Activated CD4-positive, CD25-positive, alpha-beta regulatory T cell (primary cell): ENCODE data around the gene ARHGAP30.
"Not testable (repeated sequence)": the region's sequence is repeated elsewhere in the genome, so short reads cannot be mapped to it uniquely, and the experiment has no call there.

Source experiments
- DNase-seq, 4 experiments: peaks; one replicate each; lab custom pipeline; 2025; lab: John Stamatoyannopoulos, UW

Gene ARHGAP30, protein sequence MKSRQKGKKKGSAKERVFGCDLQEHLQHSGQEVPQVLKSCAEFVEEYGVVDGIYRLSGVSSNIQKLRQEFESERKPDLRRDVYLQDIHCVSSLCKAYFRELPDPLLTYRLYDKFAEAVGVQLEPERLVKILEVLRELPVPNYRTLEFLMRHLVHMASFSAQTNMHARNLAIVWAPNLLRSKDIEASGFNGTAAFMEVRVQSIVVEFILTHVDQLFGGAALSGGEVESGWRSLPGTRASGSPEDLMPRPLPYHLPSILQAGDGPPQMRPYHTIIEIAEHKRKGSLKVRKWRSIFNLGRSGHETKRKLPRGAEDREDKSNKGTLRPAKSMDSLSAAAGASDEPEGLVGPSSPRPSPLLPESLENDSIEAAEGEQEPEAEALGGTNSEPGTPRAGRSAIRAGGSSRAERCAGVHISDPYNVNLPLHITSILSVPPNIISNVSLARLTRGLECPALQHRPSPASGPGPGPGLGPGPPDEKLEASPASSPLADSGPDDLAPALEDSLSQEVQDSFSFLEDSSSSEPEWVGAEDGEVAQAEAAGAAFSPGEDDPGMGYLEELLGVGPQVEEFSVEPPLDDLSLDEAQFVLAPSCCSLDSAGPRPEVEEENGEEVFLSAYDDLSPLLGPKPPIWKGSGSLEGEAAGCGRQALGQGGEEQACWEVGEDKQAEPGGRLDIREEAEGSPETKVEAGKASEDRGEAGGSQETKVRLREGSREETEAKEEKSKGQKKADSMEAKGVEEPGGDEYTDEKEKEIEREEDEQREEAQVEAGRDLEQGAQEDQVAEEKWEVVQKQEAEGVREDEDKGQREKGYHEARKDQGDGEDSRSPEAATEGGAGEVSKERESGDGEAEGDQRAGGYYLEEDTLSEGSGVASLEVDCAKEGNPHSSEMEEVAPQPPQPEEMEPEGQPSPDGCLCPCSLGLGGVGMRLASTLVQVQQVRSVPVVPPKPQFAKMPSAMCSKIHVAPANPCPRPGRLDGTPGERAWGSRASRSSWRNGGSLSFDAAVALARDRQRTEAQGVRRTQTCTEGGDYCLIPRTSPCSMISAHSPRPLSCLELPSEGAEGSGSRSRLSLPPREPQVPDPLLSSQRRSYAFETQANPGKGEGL

DNA sequence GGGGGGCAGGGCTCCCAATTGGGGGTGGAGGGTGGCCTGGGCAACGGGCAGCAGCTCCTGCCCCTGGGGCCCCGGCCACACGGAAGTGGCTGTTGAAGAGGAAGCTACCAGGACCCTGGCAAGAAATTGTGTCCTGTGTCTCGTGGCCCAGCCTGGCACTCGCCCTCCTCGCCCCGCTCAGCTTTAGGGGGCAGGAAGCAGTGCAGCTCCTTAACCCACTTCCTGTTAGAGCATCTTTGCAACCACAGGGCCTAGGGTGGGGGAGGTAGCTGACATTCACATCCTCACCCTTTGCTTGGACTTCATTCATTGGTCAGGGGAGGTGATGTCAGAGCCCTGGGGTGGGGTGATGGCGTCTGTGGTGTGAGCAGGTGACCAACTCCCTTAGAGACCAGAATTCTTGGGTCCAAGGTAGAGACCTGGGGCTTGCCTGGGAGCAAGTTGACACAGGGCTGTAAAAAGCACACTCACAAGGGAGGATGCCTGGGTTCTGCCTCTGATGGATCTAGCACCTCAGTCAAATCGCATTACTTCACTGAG is at the start of gene ARHGAP30:
TSS of gene ARHGAP30 (minus strand) at position 161 of the 540 bp plus-strand sequence. CDS start 267 bp downstream, outside the sequence.
- DNase-seq, result peak; percentile 43 to 81 (median 64)

DNA sequence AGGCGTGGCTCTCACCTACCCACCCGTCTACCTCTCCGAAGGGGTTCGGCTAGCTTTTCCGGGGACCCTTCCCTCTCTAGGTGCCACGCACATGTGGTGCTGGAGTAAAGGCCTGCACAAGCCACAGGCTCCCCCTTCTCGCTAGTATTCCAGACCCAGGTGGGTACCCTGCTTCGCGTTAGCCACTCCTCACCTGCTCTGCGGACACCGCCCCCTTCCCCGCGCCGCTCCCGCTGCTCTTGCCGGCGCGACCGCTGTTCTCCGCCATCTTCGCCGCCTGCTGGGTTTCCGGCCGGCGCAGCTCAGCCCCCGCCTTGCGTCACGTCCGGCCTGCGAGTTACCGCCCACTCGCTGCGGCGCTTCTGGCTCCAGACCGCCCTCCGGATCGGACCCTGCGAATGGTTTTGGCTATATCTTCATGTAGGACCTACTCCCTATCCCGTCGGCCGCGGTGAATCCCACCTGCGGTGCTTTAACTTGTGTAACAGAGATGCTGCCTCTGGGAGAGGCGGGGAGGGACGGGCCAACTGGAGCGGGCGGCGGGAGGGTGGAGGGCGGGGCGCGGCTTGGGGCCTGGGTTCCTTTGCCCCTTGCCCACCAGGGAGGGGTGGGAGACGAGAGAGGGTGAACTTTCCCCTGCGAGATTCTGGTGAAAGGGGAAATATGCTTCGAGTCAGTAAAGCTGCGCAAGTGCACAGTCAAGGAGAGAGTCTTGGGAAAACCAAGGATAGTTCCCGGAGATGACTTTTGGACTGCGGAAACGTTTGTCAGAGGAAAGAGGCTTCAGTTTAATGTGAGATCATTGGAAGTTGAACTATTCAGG is 48.3 kb upstream of the ARHGAP30 start, which contains the start of the genes NIT1 and PFDN2:
TSS of gene NIT1 (plus strand) at position 347 of the 823 bp plus-strand sequence. CDS start at position 419, 72 bp downstream.
TSS of gene PFDN2 (minus strand) at position 279 of the 823 bp plus-strand sequence. CDS start at position 268, 11 bp downstream.
- peak; percentile 45 to 79 (median 69) for DNase-seq

DNA sequence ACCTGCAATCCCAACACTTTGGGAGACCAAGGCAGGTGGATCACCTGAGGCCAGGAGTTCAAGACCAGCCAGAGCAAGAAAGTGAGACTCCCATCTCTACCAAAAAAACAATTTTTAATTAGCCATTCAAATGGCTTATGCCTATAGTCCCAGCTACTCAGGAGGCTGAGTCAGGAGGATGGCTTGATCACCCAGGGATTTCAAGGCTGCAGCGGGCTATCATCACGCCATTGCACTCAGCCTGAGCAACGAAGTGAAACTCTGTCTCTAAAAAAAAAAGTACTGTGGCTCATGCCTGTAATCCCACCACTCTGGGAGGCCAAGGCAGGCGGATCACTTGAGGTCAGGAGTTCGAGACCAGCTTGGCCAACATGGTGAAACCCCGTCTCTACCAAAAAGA is 46.3 kb upstream of the ARHGAP30 start:
- not testable (repeated sequence) for DNase-seq

DNA sequence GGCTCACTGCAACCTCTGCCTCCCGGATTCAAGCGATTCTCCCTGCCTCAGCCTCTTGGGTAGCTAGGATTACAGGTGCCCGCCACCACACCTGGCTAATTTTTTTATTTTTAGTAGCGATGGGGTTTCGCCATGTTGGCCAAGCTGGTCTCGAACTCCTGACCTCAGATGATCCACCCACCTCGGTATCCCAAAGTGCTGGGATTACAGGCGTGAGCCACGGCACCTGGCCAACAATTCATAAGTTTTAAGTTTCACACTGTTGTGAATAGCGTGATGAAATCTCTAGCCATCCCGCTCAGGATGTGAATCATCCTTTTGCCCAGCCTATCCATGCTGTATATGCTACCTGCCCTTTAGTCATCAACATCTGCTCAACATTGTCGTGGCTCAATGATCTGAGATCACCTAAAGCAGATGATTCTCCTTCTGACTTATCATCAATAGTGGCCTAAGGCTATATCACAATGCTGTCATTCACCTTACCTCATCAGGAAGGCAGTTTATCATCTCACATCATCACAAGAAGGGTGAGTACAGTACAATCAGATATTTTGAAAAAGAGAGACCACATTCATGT is 45.5 kb upstream of the ARHGAP30 start:
- DNase-seq, result peak in 1 of 4 experiments; percentile 19

DNA sequence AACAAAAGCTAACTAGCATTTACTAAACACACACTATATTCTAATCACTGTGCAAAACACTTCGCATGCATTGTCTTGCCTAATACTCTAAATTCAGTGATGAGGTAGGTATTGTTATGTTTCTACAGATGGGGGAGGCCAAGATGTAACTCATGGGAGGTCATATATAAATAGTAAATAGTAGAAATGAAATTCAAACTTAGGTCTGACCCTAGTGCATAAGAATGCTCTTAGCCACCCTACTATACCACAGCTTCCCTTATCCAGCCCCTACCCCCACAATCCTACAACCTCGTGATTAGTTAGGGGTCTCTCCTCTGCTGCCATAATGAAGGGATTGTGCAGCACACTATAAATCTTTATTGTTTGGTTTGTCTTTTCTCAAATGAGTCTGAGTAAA is 44.9 kb upstream of the ARHGAP30 start:
- DNase-seq, result no peak

DNA sequence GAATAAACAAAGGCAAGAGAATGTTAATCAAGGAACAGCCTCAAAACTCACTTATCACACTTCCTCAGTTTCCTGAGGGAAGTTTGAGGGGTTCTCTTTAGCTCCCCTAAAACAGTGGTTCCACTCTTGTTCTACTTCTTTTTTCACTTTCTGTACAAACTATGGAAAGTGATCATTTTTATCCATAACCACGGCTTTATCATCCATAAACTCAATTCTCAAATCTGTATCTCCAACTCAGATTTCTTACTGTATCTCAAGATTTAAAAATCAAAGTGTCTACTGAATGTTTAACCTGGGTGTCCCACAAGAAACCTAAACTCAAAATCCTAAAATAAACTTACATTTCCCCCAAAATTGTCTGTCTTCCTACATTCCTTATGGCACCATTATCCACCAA is 44.2 kb upstream of the ARHGAP30 start:
- no peak for DNase-seq

DNA sequence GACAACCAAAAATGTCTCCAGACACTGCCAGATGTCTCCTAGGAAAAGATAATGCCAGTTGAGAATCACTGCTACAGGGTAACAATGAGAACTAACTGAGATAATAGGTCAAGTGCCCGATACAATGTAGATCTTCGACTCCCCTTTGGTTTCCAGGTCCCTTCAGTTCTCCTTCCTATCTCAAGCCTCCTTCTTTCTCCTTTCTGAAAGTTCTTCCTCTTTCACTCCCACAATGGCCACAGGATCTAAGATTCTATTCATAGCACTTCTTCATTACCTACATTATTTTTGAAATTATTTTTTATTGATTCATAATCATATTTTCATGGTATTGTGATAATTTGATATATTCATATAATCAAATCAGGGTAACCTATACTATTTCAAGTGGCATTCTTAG is 41.8 kb upstream of the ARHGAP30 start:
- DNase-seq, result no peak

DNA sequence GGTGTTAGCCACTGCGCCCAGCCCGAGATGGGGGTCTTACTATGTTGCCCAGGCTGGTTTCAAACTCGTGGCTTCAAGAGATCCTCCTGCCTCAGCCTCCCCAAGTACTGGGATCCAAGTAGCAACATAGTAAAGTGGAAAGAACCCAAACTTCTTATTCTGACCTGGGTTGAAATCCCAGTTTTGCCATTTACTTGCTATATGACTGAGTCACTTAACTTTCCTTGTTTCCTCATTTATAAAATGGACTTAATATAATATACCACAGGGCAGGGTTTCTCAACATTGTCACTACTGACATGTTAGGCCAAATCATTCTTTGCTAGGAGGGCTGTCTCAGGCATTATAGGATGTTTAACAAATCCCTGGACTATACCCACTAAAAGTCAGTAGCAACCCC is 41.4 kb upstream of the ARHGAP30 start:
- no peak for DNase-seq

DNA sequence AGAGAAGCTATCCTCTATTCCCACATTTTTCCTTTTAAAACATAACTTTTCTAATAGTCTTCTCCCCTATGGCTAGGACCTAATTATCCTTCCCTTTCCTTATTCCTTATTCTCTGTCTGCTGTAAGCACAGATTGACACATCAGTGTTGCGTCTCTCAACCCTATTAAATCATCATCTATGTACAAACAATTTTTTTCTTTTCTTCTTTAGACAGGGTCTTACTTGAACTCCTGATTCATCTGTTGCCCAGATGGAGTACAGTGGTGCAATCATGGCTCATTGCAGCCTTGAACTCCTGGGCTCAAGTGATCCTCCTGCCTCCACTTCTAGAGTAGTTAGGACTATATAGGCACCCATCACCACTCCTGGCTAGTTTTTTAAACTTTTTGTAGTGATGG is 36.7 kb upstream of the ARHGAP30 start:
- DNase-seq, result no peak

DNA sequence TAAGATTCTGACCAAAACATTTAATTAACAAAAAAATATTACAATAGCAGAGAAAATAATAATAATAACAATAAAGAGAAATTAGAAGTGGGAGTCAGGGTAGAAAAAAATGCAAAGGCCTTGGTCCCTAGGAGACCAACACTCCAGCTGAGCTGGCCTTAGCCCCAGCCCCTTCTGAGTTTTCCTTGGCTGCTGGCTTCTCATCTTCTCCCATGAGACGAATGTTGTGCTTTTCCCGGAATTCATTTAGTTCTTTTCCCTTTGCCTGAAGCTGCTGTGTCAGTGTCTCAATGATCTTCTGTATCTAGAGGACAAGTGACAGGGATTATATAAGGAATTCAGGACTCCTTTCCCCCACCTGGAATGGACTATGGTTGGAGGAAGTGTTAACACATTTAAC is 30.9 kb upstream of the ARHGAP30 start:
- no peak for DNase-seq

DNA sequence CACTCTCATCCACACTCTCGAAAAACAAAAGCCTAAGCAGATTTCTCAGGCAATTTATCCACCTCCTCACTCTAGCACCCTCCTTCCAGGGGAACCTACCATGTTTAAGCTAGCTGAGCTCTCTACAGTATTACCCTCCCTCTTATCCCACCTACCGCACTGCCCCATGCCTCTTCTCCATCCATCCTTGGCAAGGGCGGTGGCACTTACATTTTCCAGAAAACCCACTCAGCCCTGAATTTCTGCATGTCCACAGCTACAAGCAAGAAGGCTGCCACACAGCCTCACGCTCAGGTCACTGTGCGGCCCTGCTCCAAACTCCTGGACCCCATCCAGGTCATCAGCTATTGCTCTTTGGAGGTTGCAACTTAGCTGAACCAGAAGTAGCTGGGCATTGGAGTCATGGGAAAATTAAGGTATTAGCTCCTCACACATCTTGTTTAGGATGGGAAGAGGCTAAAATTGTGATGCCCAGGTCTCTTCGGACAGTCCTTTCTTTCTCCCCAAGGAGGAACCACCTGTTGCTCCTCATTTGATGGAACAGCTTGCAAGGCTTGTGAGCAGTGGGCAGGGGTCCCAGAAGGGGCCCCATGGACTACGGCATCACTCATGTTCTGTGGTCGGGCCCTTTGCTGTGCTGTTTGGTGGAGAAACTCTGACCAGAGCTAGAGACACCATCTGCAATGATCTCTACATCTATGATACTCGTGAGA is 29.6 kb upstream of the ARHGAP30 start:
- DNase-seq, result no peak

DNA sequence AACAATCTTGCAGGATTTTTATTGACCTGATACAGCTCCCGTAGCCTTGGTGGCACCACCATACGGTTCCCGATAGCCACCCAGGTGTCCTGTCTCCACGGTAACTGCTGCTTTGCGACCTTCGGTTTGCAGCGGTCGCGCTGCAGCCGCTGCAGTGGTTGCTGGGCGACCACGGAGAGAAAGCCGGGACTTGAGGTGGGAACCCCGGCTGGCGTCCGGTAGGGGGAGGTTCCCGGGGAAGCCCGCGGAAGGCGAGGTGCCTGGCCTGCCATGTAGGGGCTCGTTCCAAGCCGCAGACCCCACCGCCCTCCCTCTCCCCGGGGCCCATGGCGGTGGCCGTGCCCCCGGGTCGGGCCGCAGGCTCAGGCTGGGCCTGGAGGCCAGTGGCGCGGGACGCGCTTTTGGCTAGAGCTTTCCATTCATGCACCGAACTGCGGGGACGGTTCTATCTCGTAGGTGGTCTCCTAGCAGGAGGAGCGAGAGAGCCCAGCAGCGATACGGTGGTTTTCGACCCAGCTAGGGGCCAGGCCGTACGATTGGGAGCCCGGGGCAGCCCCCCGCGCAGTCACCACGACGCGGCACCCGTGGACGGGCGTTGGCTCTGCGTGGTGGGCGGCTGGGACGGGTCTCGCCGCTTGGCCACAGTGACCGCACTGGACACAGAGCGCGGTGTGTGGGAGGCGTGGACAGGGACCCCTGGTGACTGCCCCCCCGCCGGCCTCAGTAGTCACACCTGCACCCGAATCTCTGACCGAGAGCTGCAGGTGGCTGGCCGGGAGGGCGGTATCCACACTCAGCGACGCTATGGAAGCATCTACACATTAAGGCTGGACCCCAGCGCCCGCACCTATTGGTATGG is 28.7 kb upstream of the ARHGAP30 start, which contains the start of gene KLHDC9:
TSS of gene KLHDC9 (plus strand) at position 152 of the 859 bp plus-strand sequence. CDS start at position 327, 175 bp downstream.
- peak in 2 of 4 experiments; percentile 35 to 45 for DNase-seq

DNA sequence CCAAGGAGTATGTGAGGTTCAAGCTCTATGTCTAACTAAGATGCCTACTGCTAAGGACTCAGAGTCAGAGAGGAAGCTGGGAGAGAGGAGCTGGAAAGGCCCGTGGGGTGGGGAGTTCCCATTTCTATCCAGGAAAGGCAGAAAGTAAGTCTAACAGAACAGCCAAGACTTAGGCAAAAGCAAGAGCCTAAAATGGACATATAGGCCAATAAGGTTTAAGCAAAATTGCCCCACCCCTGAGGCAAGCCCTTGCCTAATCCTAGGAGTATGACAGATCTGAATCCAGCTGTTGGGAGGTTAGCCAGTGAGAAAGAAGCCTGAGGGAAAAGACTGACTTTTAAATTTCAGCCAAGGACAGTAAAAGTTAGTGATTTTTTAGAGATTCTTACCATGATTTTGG is 26.8 kb upstream of the ARHGAP30 start:
- DNase-seq, result no peak

DNA sequence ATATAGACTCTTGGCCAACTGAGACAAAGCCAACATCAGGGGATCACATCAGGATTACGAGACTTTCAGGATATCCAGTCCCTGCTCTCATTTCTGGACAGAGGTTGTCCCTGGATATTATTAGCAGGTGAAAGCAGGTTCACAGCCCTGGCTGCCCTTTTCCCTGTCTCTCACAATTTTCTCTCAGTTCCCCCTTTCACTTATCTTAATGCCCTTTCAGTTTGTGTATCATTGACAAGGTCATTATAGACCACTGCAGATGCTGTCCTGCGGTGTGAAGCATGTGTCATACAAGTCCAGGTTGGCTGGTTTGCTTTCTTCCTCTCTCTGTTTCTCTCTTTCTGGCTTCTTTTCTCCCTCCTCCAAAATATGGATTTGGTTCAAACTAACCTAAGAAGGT is 26.3 kb upstream of the ARHGAP30 start:
- DNase-seq, result no peak

DNA sequence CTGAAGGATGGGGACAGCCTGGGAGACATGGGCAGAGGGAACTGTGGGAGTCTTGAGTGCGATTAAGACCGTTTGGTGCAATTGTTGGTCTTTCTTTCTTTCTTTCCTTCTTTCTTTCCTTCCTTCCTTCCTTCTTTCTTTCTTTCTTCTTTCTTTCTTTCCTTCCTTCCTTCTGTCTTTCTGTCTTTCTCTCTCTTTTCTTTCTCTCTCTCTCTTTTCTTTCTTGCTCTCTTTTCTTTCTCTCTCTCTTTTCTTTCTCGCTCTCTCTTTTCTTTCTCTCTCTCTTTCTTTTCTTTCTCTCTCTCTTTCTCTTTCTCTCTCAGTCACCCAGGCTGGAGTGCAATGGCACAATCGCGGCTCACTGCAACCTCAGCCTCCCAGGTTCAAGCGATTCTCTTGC is 25.5 kb upstream of the ARHGAP30 start:
- DNase-seq, result no peak

DNA sequence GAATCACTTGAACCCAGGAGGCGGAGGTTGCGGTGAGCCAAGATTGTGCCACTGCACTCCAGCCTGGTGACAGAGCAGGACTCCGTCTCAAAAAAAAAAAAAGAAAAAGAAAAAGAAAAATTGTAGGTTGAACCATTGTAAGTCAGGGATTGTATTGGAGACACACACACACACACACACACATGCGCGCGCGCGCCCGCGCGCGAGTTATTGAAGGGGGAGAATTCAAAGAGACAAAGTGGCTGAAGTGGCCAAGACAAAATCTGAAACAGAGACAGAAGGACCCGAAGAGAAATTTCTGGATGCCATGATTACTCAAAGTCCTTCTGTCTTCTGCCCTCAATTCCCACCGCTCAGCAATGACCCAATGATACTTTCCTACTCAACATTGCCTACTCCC is 24.8 kb upstream of the ARHGAP30 start:
- no peak for DNase-seq

DNA sequence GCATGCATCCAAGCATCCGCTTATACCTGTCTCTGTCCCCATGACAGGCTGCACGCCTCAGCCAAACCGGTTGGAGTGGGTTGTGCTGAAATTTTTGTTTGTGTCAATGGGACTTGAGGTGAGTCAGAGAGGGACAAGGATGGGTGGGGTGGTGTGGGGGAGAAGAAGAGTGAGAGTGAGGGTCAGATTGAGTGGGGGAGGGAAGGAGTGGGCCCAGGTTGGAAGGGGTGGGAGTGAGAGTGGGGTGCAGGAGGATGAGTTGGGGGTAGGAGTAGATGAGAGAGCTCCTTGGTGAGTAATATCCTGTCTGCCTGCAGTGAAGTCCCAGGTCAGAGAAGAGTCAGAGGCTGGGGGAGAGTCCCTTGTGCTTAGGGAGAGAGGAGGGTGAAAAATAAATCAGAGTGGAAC is 22.9 kb upstream of the ARHGAP30 start:
- no peak for DNase-seq

DNA sequence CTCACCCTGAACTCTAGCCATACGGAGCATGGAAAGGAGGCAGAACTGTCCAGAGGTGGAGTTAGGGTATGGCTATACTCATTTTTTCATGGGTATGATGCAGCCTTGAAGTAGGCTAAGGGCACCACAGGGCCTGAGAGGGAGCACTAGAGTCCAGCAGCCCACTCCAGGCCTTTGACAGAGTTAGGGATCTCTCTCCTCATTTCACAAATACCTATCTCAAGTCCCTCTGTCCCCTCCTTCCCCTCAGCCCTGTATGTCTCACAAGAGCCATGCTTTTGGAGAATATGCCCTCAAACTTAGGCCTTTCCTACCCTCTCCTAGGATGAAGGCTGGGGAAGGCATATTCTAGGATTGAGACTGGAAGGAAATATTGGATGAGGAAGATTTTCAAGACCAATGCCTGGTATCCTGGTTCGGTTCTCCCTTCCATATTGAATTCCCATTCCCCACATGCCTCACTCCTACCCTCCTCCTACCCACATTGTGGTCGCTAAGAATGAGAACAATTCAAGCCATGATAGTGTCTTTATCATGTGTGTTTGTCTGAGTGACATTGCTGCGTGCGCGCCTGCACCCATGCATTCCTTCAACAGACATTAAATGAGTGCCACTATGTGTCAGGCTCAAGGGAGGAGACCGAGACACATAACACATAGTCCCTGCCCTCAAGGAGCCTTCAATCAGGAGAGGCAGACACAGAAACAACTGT is 22.3 kb upstream of the ARHGAP30 start:
- DNase-seq, result no peak
